ENCODE data around the gene EP400.

The EP400 gene

DNA sequence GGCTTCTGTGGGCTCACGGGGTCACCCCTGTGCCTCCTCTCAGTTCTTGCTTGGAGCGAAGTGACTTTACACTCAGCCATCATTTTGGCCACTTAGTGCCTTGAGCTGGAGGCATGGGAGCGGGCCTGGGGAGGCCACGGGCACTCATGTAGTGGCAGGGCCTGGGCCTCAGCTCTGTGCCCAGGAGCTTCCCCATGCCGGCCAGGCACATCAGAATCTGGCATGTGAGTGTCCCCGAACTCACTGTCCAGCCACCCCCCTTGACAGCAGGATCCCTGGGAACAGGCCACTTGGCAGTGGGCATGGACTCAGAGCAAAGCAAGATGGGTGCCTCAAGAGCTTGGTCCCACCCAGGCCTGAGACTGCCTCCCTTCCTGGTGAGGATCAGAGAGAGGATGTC, 164.9 kb downstream of the EP400 start:
- H3K9ac ChIP-seq (ENCODE audit: low read depth, low read length, poor library complexity): no peak overlapping the region
- H3K27me3 ChIP-seq (ENCODE audit: control insufficient read depth in 3 of 3, insufficient read depth in 3 of 3, low read depth in 1 of 3, low read length in 3 of 3): no peaks in the 10 kb centered on the region
- H3K23ac ChIP-seq (ENCODE audit: low read depth, low read length, poor library complexity): peak overlapping the region; percentile 3
- no peak overlapping the region for H4K8ac ChIP-seq (ENCODE audit: low read depth, low read length)
- no peak overlapping the region for H4K91ac ChIP-seq (ENCODE audit: low read depth, low read length, poor library complexity)
- H3K18ac ChIP-seq (ENCODE audit: low read length): no peak overlapping the region
- no peak overlapping the region for H3K4me2 ChIP-seq (ENCODE audit: insufficient read depth, low read length, poor library complexity, severe bottlenecking)
- no peak overlapping the region for H3K4me3 ChIP-seq (ENCODE audit: low read length in 2 of 2)
- no peak overlapping the region for H2BK120ac ChIP-seq (ENCODE audit: low read depth, low read length)
- H2BK15ac ChIP-seq (ENCODE audit: low read length): no peak overlapping the region
- H3K4me1 ChIP-seq (ENCODE audit: control insufficient read depth in 2 of 2, insufficient read depth in 1 of 2, low read depth in 1 of 2, low read length in 2 of 2): no peaks in the 10 kb centered on the region
- H3K14ac ChIP-seq (ENCODE audit: low read length): no peak overlapping the region
- H3K9me3 ChIP-seq (replicated peaks in 1 of 2; ENCODE audit: control insufficient read depth in 2 of 2, insufficient read depth in 1 of 2, low read depth in 1 of 2, low read length in 2 of 2): peaks cover 0 to 2% of the 10 kb centered on the region in 2 donors
- no peak overlapping the region for H2AFZ ChIP-seq (ENCODE audit: low read length)
- H3K27ac ChIP-seq (replicated peaks; ENCODE audit: low read length): no peak overlapping the region
- DNase-seq (ENCODE audit: low spot score): no peak
- no peak overlapping the region for H2BK12ac ChIP-seq (ENCODE audit: low read length)
- peaks cover 2% of the 10 kb centered on the region for H3K79me1 ChIP-seq (ENCODE audit: low read depth, low read length)
- WGBS, 2 donors (ENCODE audit: extremely low coverage in 2 of 2, insufficient read length in 2 of 2, insufficient replicate concordance in 1 of 2): no CpG with 5 or more reads among the region's 6 CpGs
- H2AK5ac ChIP-seq (ENCODE audit: low read depth, low read length): no peak overlapping the region
- peaks cover 22 to 66% of the 10 kb centered on the region in 2 donors for H3K36me3 ChIP-seq (replicated peaks in 1 of 2; ENCODE audit: control insufficient read depth in 2 of 2, insufficient read depth in 2 of 2, low read length in 2 of 2)
- H3K4ac ChIP-seq (ENCODE audit: low read length): no peak overlapping the region
- H2BK5ac ChIP-seq (ENCODE audit: low read length): no peak overlapping the region

DNA sequence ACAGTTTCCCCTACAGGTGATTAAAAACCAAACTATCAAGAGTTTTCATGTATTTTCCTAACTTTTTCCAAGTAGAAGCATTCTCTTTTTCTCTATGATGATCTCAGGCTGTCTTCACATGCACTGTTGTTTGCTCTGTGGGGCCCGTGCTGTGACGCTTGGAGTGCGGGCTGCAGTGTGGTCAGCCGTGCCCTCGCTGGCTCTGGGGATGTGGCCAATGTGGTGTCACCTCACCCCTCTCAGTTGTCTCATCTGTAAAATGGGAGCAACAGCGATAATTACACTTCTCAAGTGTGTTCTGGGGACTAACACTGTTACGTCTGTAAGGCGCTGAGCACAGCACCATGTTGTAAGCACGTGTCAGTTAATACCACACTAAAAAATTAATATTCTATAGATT, 165.8 kb downstream of the EP400 start:
- Histone ChIP-seq H3K4me3 (ENCODE audit: low read length in 2 of 2) (no peak overlapping the region), H3K18ac (ENCODE audit: low read length) (no peak overlapping the region), H3K4ac (ENCODE audit: low read length) (no peak overlapping the region), H3K23ac (ENCODE audit: low read depth, low read length, poor library complexity) (no peak overlapping the region), H3K27me3 (ENCODE audit: control insufficient read depth in 3 of 3, insufficient read depth in 3 of 3, low read depth in 1 of 3, low read length in 3 of 3) (no peaks in the 10 kb centered on the region), H2AK5ac (ENCODE audit: low read depth, low read length) (no peak overlapping the region), H3K4me1 (ENCODE audit: control insufficient read depth in 2 of 2, insufficient read depth in 1 of 2, low read depth in 1 of 2, low read length in 2 of 2) (no peaks in the 10 kb centered on the region), H3K4me2 (ENCODE audit: insufficient read depth, low read length, poor library complexity, severe bottlenecking) (no peak overlapping the region), H2BK5ac (ENCODE audit: low read length) (no peak overlapping the region), H3K36me3 (replicated peaks in 1 of 2; ENCODE audit: control insufficient read depth in 2 of 2, insufficient read depth in 2 of 2, low read length in 2 of 2) (peaks cover 19 to 68% of the 10 kb centered on the region in 2 donors), H3K79me1 (ENCODE audit: low read depth, low read length) (peaks cover 2% of the 10 kb centered on the region), H2AFZ (ENCODE audit: low read length) (no peak overlapping the region), H2BK12ac (ENCODE audit: low read length) (no peak overlapping the region), H3K14ac (ENCODE audit: low read length) (no peak overlapping the region), H2BK15ac (ENCODE audit: low read length) (no peak overlapping the region), H2BK120ac (ENCODE audit: low read depth, low read length) (no peak overlapping the region), H3K9ac (ENCODE audit: low read depth, low read length, poor library complexity) (no peak overlapping the region), H4K91ac (ENCODE audit: low read depth, low read length, poor library complexity) (no peak overlapping the region), H4K8ac (ENCODE audit: low read depth, low read length) (no peak overlapping the region), H3K27ac (replicated peaks; ENCODE audit: low read length) (no peak overlapping the region), H3K9me3 (replicated peaks in 1 of 2; ENCODE audit: control insufficient read depth in 2 of 2, insufficient read depth in 1 of 2, low read depth in 1 of 2, low read length in 2 of 2) (peaks cover 0 to 2% of the 10 kb centered on the region in 2 donors)
- no peak for DNase-seq (ENCODE audit: low spot score)
- no CpG with 5 or more reads among the region's 9 CpGs for WGBS, 2 donors (ENCODE audit: extremely low coverage in 2 of 2, insufficient read length in 2 of 2, insufficient replicate concordance in 1 of 2)

DNA sequence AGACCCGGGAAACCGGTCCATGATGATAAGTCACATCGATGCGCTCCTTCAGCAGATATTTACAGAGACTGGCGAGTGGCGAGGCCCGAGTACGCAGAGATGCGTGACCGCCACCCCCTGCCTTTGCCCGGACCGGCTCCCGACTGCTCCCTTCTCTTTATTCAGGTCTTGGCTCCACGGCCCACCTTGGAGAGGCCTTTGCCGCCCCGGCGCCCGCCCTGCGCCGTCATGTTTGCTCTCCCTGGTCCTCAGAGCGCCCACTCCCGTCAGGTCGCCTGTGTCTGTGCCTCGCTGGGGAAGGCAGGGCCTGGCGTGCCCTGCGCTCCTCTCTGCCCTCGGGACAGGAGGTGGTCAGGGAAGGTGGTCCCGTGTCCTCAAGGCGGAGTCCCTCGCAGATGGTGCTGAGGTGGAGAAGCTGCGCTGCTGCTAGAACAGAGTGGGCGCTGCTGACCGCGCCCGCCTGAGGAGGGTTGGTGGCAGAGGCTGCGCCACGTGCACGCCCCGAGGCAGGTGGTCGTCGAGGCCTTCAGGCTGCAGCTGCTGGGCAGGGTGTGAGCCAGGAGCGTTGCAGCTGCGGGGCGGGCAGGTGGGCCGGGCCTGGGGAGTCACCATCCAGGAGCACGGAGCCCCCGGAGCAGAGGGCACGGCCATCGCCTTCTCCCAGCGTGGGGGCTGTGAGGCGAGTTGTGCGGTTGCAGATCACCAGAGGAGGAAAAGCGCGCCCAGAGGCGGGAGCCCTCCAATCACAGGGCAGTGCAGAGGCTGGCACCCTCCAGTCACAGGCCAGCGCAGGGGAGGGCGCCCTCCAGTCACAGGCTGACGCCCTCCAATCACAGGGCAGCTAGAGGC, 167.2 kb downstream of the EP400 start:
- Histone ChIP-seq H3K36me3 (replicated peaks in 1 of 2; ENCODE audit: control insufficient read depth in 2 of 2, insufficient read depth in 2 of 2, low read length in 2 of 2) (peaks cover 19 to 67% of the 10 kb centered on the region in 2 donors), H3K9me3 (replicated peaks in 1 of 2; ENCODE audit: control insufficient read depth in 2 of 2, insufficient read depth in 1 of 2, low read depth in 1 of 2, low read length in 2 of 2) (peaks cover 0 to 2% of the 10 kb centered on the region in 2 donors), H3K9ac (ENCODE audit: low read depth, low read length, poor library complexity) (no peak overlapping the region), H2AK5ac (ENCODE audit: low read depth, low read length) (no peak overlapping the region), H3K27ac (replicated peaks; ENCODE audit: low read length) (no peak overlapping the region), H2BK120ac (ENCODE audit: low read depth, low read length) (no peak overlapping the region), H3K4ac (ENCODE audit: low read length) (no peak overlapping the region), H3K4me2 (ENCODE audit: insufficient read depth, low read length, poor library complexity, severe bottlenecking) (no peak overlapping the region), H2BK15ac (ENCODE audit: low read length) (no peak overlapping the region), H3K79me1 (ENCODE audit: low read depth, low read length) (peaks cover 2% of the 10 kb centered on the region), H2BK5ac (ENCODE audit: low read length) (no peak overlapping the region), H3K23ac (ENCODE audit: low read depth, low read length, poor library complexity) (no peak overlapping the region), H2BK12ac (ENCODE audit: low read length) (no peak overlapping the region), H2AFZ (ENCODE audit: low read length) (no peak overlapping the region), H4K91ac (ENCODE audit: low read depth, low read length, poor library complexity) (no peak overlapping the region), H3K27me3 (ENCODE audit: control insufficient read depth in 3 of 3, insufficient read depth in 3 of 3, low read depth in 1 of 3, low read length in 3 of 3) (no peaks in the 10 kb centered on the region), H3K4me1 (ENCODE audit: control insufficient read depth in 2 of 2, insufficient read depth in 1 of 2, low read depth in 1 of 2, low read length in 2 of 2) (no peaks in the 10 kb centered on the region), H3K4me3 (ENCODE audit: low read length in 2 of 2) (no peak overlapping the region), H3K14ac (ENCODE audit: low read length) (no peak overlapping the region), H4K8ac (ENCODE audit: low read depth, low read length) (no peak overlapping the region), H3K18ac (ENCODE audit: low read length) (no peak overlapping the region)
- WGBS, 2 donors (ENCODE audit: extremely low coverage in 2 of 2, insufficient read length in 2 of 2, insufficient replicate concordance in 1 of 2): no CpG with 5 or more reads among the region's 58 CpGs
- no peak for DNase-seq (ENCODE audit: low spot score)

DNA sequence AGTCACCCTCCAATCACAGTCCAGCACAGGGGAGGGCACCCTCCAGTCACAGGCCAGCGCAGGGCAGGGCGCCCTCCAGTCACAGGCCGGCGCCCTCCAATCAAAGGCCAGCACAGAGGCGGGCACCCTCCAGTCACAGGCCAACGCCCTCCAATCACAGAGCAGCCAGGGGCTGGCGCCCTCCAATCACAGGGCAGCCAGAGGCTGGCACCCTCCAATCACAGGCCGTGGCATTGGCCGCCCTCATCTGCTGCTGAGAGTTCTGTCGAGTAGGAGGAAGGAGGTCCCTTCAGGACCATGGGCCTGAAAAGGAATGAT, 167.8 kb downstream of the EP400 start:
- Histone ChIP-seq H3K23ac (ENCODE audit: low read depth, low read length, poor library complexity) (no peak overlapping the region), H3K36me3 (replicated peaks in 1 of 2; ENCODE audit: control insufficient read depth in 2 of 2, insufficient read depth in 2 of 2, low read length in 2 of 2) (peaks cover 21 to 71% of the 10 kb centered on the region in 2 donors), H2BK12ac (ENCODE audit: low read length) (no peak overlapping the region), H2BK120ac (ENCODE audit: low read depth, low read length) (no peak overlapping the region), H2AFZ (ENCODE audit: low read length) (no peak overlapping the region), H3K27ac (replicated peaks; ENCODE audit: low read length) (no peak overlapping the region), H3K4me2 (ENCODE audit: insufficient read depth, low read length, poor library complexity, severe bottlenecking) (no peak overlapping the region), H3K9ac (ENCODE audit: low read depth, low read length, poor library complexity) (no peak overlapping the region), H3K27me3 (ENCODE audit: control insufficient read depth in 3 of 3, insufficient read depth in 3 of 3, low read depth in 1 of 3, low read length in 3 of 3) (no peaks in the 10 kb centered on the region), H2BK15ac (ENCODE audit: low read length) (no peak overlapping the region), H3K4me3 (ENCODE audit: low read length in 2 of 2) (no peak overlapping the region), H3K4me1 (ENCODE audit: control insufficient read depth in 2 of 2, insufficient read depth in 1 of 2, low read depth in 1 of 2, low read length in 2 of 2) (no peaks in the 10 kb centered on the region), H4K8ac (ENCODE audit: low read depth, low read length) (no peak overlapping the region), H4K91ac (ENCODE audit: low read depth, low read length, poor library complexity) (no peak overlapping the region), H2AK5ac (ENCODE audit: low read depth, low read length) (no peak overlapping the region), H3K4ac (ENCODE audit: low read length) (no peak overlapping the region), H2BK5ac (ENCODE audit: low read length) (no peak overlapping the region), H3K14ac (ENCODE audit: low read length) (no peak overlapping the region), H3K9me3 (replicated peaks in 1 of 2; ENCODE audit: control insufficient read depth in 2 of 2, insufficient read depth in 1 of 2, low read depth in 1 of 2, low read length in 2 of 2) (peaks cover 0 to 2% of the 10 kb centered on the region in 2 donors), H3K18ac (ENCODE audit: low read length) (no peak overlapping the region), H3K79me1 (ENCODE audit: low read depth, low read length) (peaks cover 2% of the 10 kb centered on the region)
- WGBS, 2 donors (ENCODE audit: extremely low coverage in 2 of 2, insufficient read length in 2 of 2, insufficient replicate concordance in 1 of 2): no CpG with 5 or more reads among the region's 10 CpGs
- DNase-seq (ENCODE audit: low spot score): no peak
